IMR-90 (cell line): ENCODE measurements around the gene BRWD1. TPM values are rescaled to one million over a fixed set of nuclear protein-coding genes. Genes with fewer than 3 reads are reported as not detected.

Experiments used
- ATAC-seq: fragments of 200-7000 bp; cut with Tn5 transposase; 2 replicates; pipeline ENCODE4 v1.9.1; 2020; ENCODE audit warnings: low read depth, mild to moderate bottlenecking, moderate library complexity
- BruUV-seq: library from RNA; stranded (reverse); fragments of 400-500 nt; replicated peaks from 2 replicates; lab custom pipeline; 2021; lab: Mats Ljungman, UMichigan
- CTCF ChIA-PET: fragments of 300-600 bp; formaldehyde crosslinking; extraction: SDS; loops from one replicate; lab custom pipeline; 2021; ENCODE audit warnings: antibody characterized with exemption; lab: Yijun Ruan, JAX
- POLR2A ChIA-PET: fragments of 300-600 bp; sonication (Branson Sonifier 250); formaldehyde crosslinking; loops from one replicate; lab custom pipeline; 2022; ENCODE audit warnings: antibody characterized with exemption; ENCODE audit not compliant: unreplicated experiment; lab: Charles Lee
- DNase-seq: peaks from one replicate; pipeline ENCODE4 v3.0.0; 2013
- H2AFZ ChIP-seq: replicated peaks from 2 replicates; pipeline ENCODE3; 2013; ENCODE audit warnings: low read length, mild to moderate bottlenecking; ENCODE audit not compliant: poor library complexity
- H2AK5ac ChIP-seq: 2 replicates; pipeline ENCODE4 v1.6.1; 2013; ENCODE audit warnings: low read depth, low read length, inconsistent platforms
- H2AK9ac ChIP-seq: replicated peaks from 2 replicates; pipeline ENCODE3; 2013; ENCODE audit warnings: mild to moderate bottlenecking, low read depth, low read length, moderate library complexity; ENCODE audit not compliant: poor library complexity
- H2BK120ac ChIP-seq: 2 replicates; pipeline ENCODE4 v1.6.1; 2013; ENCODE audit warnings: low read depth, low read length, inconsistent platforms
- H2BK15ac ChIP-seq: 3 replicates; pipeline ENCODE4 v1.6.1; 2013; ENCODE audit warnings: low read depth, low read length, inconsistent platforms
- H2BK20ac ChIP-seq: 2 replicates; pipeline ENCODE4 v1.6.1; 2013; ENCODE audit warnings: low read depth, mild to moderate bottlenecking, inconsistent platforms, low read length, moderate library complexity
- H2BK5ac ChIP-seq: 2 replicates; pipeline ENCODE4 v1.6.1; 2013; ENCODE audit warnings: mild to moderate bottlenecking, low read depth, low read length, inconsistent platforms; ENCODE audit not compliant: poor library complexity, severe bottlenecking
- H3K14ac ChIP-seq: replicated peaks from 2 replicates; pipeline ENCODE4 v1.6.1; 2013; ENCODE audit warnings: low read depth, low read length, inconsistent platforms
- H3K18ac ChIP-seq: 2 replicates; pipeline ENCODE4 v1.6.1; 2013; ENCODE audit warnings: low read depth, low read length, control low read depth
- H3K23ac ChIP-seq: 2 replicates; pipeline ENCODE4 v1.6.1; 2013; ENCODE audit warnings: low read depth, low read length, inconsistent platforms
- H3K27ac ChIP-seq: 2 replicates; pipeline ENCODE4 v1.5.1; 2013; ENCODE audit warnings: mild to moderate bottlenecking, control low read depth, low read length; ENCODE audit not compliant: insufficient read depth
- H3K27me3 ChIP-seq: 2 replicates; pipeline ENCODE4 v1.6.1; 2013; ENCODE audit warnings: low read length; ENCODE audit not compliant: control insufficient read depth, insufficient read depth
- H3K36me3 ChIP-seq: 2 replicates; pipeline ENCODE4 v1.6.1; 2013; ENCODE audit warnings: low read length, mixed read lengths; ENCODE audit not compliant: control insufficient read depth, insufficient read depth
- H3K4ac ChIP-seq: 2 replicates; pipeline ENCODE4 v1.6.1; 2013; ENCODE audit warnings: low read depth, low read length, inconsistent platforms
- H3K4me1 ChIP-seq: 2 replicates; pipeline ENCODE4 v1.6.1; 2013; ENCODE audit warnings: low read length, mixed read lengths; ENCODE audit not compliant: control insufficient read depth, insufficient read depth
- H3K4me2 ChIP-seq: 2 replicates; pipeline ENCODE4 v1.6.1; 2013; ENCODE audit warnings: low read depth, mild to moderate bottlenecking, control low read depth, low read length, moderate library complexity
- H3K4me3 ChIP-seq: 2 replicates; pipeline ENCODE4 v1.5.1; 2013; ENCODE audit warnings: low read depth, mild to moderate bottlenecking, control low read depth, low read length, moderate library complexity; ENCODE audit not compliant: insufficient read depth
- H3K56ac ChIP-seq: 2 replicates; pipeline ENCODE4 v1.6.1; 2013; ENCODE audit warnings: low read length, inconsistent platforms; ENCODE audit not compliant: insufficient read depth; ENCODE audit errors: extremely low read depth
- H3K79me1 ChIP-seq, 2 experiments: 2 replicates each; pipeline ENCODE4 v1.6.1; 2013; ENCODE audit warnings: low read length in 2 of 2, inconsistent platforms in 1 of 2, low read depth in 1 of 2
- H3K9ac ChIP-seq: 2 replicates; pipeline ENCODE4 v1.6.1; 2013; ENCODE audit warnings: low read depth, low read length, control low read depth
- H3K9me1 ChIP-seq: 2 replicates; pipeline ENCODE4 v1.6.1; 2013; ENCODE audit warnings: low read length, inconsistent platforms; ENCODE audit not compliant: insufficient read depth
- H3K9me3 ChIP-seq: 2 replicates; pipeline ENCODE4 v1.6.1; 2013; ENCODE audit warnings: low read length; ENCODE audit not compliant: control insufficient read depth, insufficient read depth
- H4K20me1 ChIP-seq: 2 replicates; pipeline ENCODE4 v1.6.1; 2013; ENCODE audit warnings: low read length, inconsistent platforms; ENCODE audit not compliant: insufficient read depth
- H4K5ac ChIP-seq: 2 replicates; pipeline ENCODE4 v1.6.1; 2013; ENCODE audit warnings: mild to moderate bottlenecking, low read depth, low read length, control low read depth
- H4K8ac ChIP-seq, 2 experiments: 2 replicates each; pipeline ENCODE4 v1.6.1; 2013; ENCODE audit warnings: low read depth in 2 of 2, low read length in 2 of 2, control low read depth in 1 of 2, inconsistent platforms in 1 of 2
- H4K91ac ChIP-seq: 2 replicates; pipeline ENCODE4 v1.6.1; 2013; ENCODE audit warnings: low read depth, low read length, inconsistent platforms; ENCODE audit not compliant: insufficient read depth
- MAFK ChIP-seq: IDR thresholded peaks from 2 replicates; pipeline ENCODE4 v1.6.1; 2012; ENCODE audit warnings: low read depth, low read length, improper control_type of control experiment
- USF2 ChIP-seq: fragments of 150-350 bp; IDR thresholded peaks from 2 replicates; pipeline ENCODE4 v1.6.1; 2017; ENCODE audit warnings: mild to moderate bottlenecking, antibody characterized with exemption, low read length, low read depth
- WGBS, 2 experiments: methylation state at CpG; one replicate each; pipeline versions ENCODE4 v1.1.5 to v1.1.7; 2013; ENCODE audit warnings: missing lambda C conversion rate in 2 of 2; ENCODE audit not compliant: insufficient read length in 1 of 2; ENCODE audit errors: extremely low coverage in 2 of 2; 5-methylcytosine and 5-hydroxymethylcytosine counted together
- dilution Hi-C: fragments of 300-500 bp; cut with HindIII; formaldehyde crosslinking; loops from one replicate; pipeline ENCODE4 v1.14.3; 2018; ENCODE audit warnings: low sequenced_read_pairs; ENCODE audit not compliant: unreplicated experiment
- in situ Hi-C: fragments of 300-500 bp; cut with MboI; formaldehyde crosslinking; loops from 3 replicates; pipeline ENCODE4 v1.14.3; 2019; ENCODE audit warnings: low sequenced_read_pairs, inconsistent platforms, mixed read lengths
- intact Hi-C: fragments of 100-400 bp; cut with micrococcal nuclease; formaldehyde crosslinking; loops from 2 replicates; pipeline ENCODE4 v1.10.0; 2022
- polyA plus RNA-seq, 3 experiments: library from polyadenylated mRNA; depleted of rRNA; stranded (reverse); fragments of >200 nt; gene quantifications; 2 replicates each; pipeline ENCODE4 v1.2.3, GENCODE V29; 2012; ENCODE audit warnings: low replicate concordance in 1 of 3
- total RNA-seq: library from RNA; depleted of rRNA; stranded (reverse); fragments of >200 nt; gene quantifications from 2 replicates; pipeline ENCODE4 v1.2.3, GENCODE V29; 2012

BRWD1 gene
- total and polyA plus RNA-seq, 2 of the 4 experiments (the other 2 are of a cell fraction): 6.7 to 28.7 TPM

GRCh38 chr21:39300587-39300986 lies 12.8 kb downstream of the BRWD1 start:
- CTCF ChIA-PET: no interaction called here
- no peak overlapping the region for H3K14ac ChIP-seq
- TF ChIP-seq MAFK (peak; percentile 53), USF2 (no peak)
- POLR2A ChIA-PET: no interaction called here
- H4K20me1 ChIP-seq: peaks cover 19% of the 10 kb centered on the region; the same call in 1 of the 2 replicates
- no peak overlapping the region for H3K9ac ChIP-seq
- H2AK9ac ChIP-seq: no peak overlapping the region
- WGBS, 2 experiments: no CpG with 5 or more reads among the region's 3 CpGs
- no peak overlapping the region for H3K27ac ChIP-seq
- in situ Hi-C loops (no loop called here), intact Hi-C loops (no loop called here), dilution Hi-C loops (no loop called here)
- H3K9me1 ChIP-seq: no peaks in the 10 kb centered on the region; the same call in 1 of the 2 replicates
- no peak overlapping the region for H2BK20ac ChIP-seq
- peaks cover 29 to 58% of the 10 kb centered on the region in 2 experiments for H3K79me1 ChIP-seq
- H3K36me3 ChIP-seq: peaks cover 28% of the 10 kb centered on the region
- H3K4me1 ChIP-seq: no peaks in the 10 kb centered on the region; the same call in 1 of the 2 replicates
- no peak for ATAC-seq
- no peak overlapping the region for H2BK5ac ChIP-seq
- H3K4me2 ChIP-seq: no peak overlapping the region
- H3K27me3 ChIP-seq: no peaks in the 10 kb centered on the region
- H3K4me3 ChIP-seq: no peak overlapping the region
- no peak overlapping the region for H2BK15ac ChIP-seq
- no TSS peak for BruUV-seq
- no peak overlapping the region for H4K5ac ChIP-seq
- H3K23ac ChIP-seq: no peak overlapping the region
- H3K4ac ChIP-seq: no peak overlapping the region
- no peak overlapping the region for H4K91ac ChIP-seq
- no peak overlapping the region for H3K56ac ChIP-seq
- no peak overlapping the region for H2BK120ac ChIP-seq
- no peak overlapping the region for H4K8ac ChIP-seq
- H3K18ac ChIP-seq: no peak overlapping the region
- no peak overlapping the region for H2AK5ac ChIP-seq
- no peak overlapping the region for H2AFZ ChIP-seq
- no peak for DNase-seq
- no peaks in the 10 kb centered on the region; the same call in 1 of the 2 replicates for H3K9me3 ChIP-seq
